Putamen (tissue), 1 donor: ENCODE data around the gene ELOVL3.
A peak's percentile ranks its signal among the peaks of the same experiment; 100 is the strongest.
"Not testable (repeated sequence)": the region's sequence is repeated elsewhere in the genome, so short reads cannot be mapped to it uniquely, and the experiment has no call there.

Experiments used
- DNase-seq: peaks from one replicate; pipeline ENCODE4 v3.0.0-alpha.2; 2016; ENCODE audit warnings: low spot score

Gene ELOVL3

GRCh38 chr10:102225646-102226541 is at the start of gene ELOVL3:
Gene ELOVL3, plus strand, starts transcription at chr10:102226299. Its CDS starts 250 bp downstream, at chr10:102226549.
- peak; percentile 84 for DNase-seq

GRCh38 chr10:102184606-102185005 is 41.5 kb upstream of the ELOVL3 start:
- DNase-seq, result peak; percentile 6

- no peak for DNase-seq
Observed at GRCh38 chr10:102185272-102185671, 40.8 kb upstream of the ELOVL3 start.

- no peak for DNase-seq
Observed at GRCh38 chr10:102185811-102186527, 40.1 kb upstream of the ELOVL3 start.

- DNase-seq, result no peak
Observed at GRCh38 chr10:102188298-102188940, 37.7 kb upstream of the ELOVL3 start.

- not testable (repeated sequence) for DNase-seq
Observed at GRCh38 chr10:102188941-102189898, 36.9 kb upstream of the ELOVL3 start.

GRCh38 chr10:102191956-102192355 is 34.1 kb upstream of the ELOVL3 start:
- no peak for DNase-seq

- no peak for DNase-seq
Observed at GRCh38 chr10:102195296-102195870, 30.7 kb upstream of the ELOVL3 start.

GRCh38 chr10:102196893-102197292 is 29.2 kb upstream of the ELOVL3 start:
- no peak for DNase-seq

- DNase-seq, result no peak
Observed at GRCh38 chr10:102198027-102198426, 28.1 kb upstream of the ELOVL3 start.

GRCh38 chr10:102200751-102201640 is 25.1 kb upstream of the ELOVL3 start:
- DNase-seq, result no peak

- no peak for DNase-seq
Observed at GRCh38 chr10:102202386-102202785, 23.7 kb upstream of the ELOVL3 start.

GRCh38 chr10:102208311-102209035 is 17.6 kb upstream of the ELOVL3 start:
- DNase-seq, result no peak

GRCh38 chr10:102211615-102212299 is 14.3 kb upstream of the ELOVL3 start:
- DNase-seq, result no peak

GRCh38 chr10:102213599-102213998 is 12.5 kb upstream of the ELOVL3 start:
- not testable (repeated sequence) for DNase-seq

- DNase-seq, result no peak
Observed at GRCh38 chr10:102219370-102219769, 6.7 kb upstream of the ELOVL3 start.

GRCh38 chr10:102220612-102221011 is 5.5 kb upstream of the ELOVL3 start:
- no peak for DNase-seq

GRCh38 chr10:102222797-102223196 is 3.3 kb upstream of the ELOVL3 start:
- DNase-seq, result no peak

- no peak for DNase-seq
Observed at GRCh38 chr10:102226542-102226870, 407 bp downstream of the ELOVL3 start.
